PC-9 (cell line): ENCODE results near the gene SOD3. TPM values are rescaled to one million over a fixed set of nuclear protein-coding genes. Genes with fewer than 3 reads are reported as not detected.

ENCODE experiments used
- BruUV-seq: library from RNA; stranded (reverse); fragments of 400-500 nt; replicated peaks from 2 replicates; lab custom pipeline; 2021; lab: Mats Ljungman, UMichigan
- CTCF ChIA-PET: fragments of 300-600 bp; sonication (Branson Sonifier 250); formaldehyde crosslinking; loops from one replicate; lab custom pipeline; 2022; ENCODE audit warnings: antibody characterized with exemption; lab: Charles Lee
- POLR2A ChIA-PET: fragments of 300-600 bp; sonication (Branson Sonifier 250); formaldehyde crosslinking; loops from one replicate; lab custom pipeline; 2022; ENCODE audit warnings: antibody characterized with exemption; ENCODE audit not compliant: unreplicated experiment; lab: Charles Lee
- DNase-seq, 2 experiments: peaks; one replicate each; pipeline versions ENCODE4 v3.0.0 to v3.0.0-alpha.2; 2015 to 2022; ENCODE audit warnings: mixed read lengths in 1 of 2
- H2AFZ ChIP-seq: fragments of 200-600 bp; sonication (generic); 2 replicates; pipeline ENCODE4 v1.8.1; 2017; ENCODE audit warnings: antibody characterized with exemption
- H3F3A ChIP-seq: fragments of 200-600 bp; sonication (generic); 2 replicates; pipeline ENCODE4 v1.8.1; 2017; ENCODE audit warnings: antibody characterized with exemption, mild to moderate bottlenecking, low read depth; ENCODE audit not compliant: insufficient read depth
- H3K27ac ChIP-seq: fragments of 200-600 bp; sonication (generic); 2 replicates; pipeline ENCODE4 v1.6.1; 2016; ENCODE audit warnings: mixed run types
- H3K27me3 ChIP-seq: fragments of 200-600 bp; sonication (generic); 2 replicates; pipeline ENCODE4 v1.6.1; 2016; ENCODE audit warnings: low read depth, mixed run types; ENCODE audit not compliant: insufficient read depth
- H3K36me3 ChIP-seq: fragments of 200-600 bp; sonication (generic); 2 replicates; pipeline ENCODE4 v1.6.1; 2016; ENCODE audit warnings: low read depth, mixed run types
- H3K4me1 ChIP-seq: fragments of 200-600 bp; sonication (generic); replicated peaks from 2 replicates; pipeline ENCODE4 v1.6.1; 2016; ENCODE audit warnings: mixed run types; ENCODE audit not compliant: insufficient read depth
- H3K4me2 ChIP-seq: fragments of 200-600 bp; sonication (generic); 2 replicates; pipeline ENCODE4 v1.6.1; 2017; ENCODE audit warnings: mixed run types
- H3K4me3 ChIP-seq: fragments of 200-600 bp; sonication (generic); 2 replicates; pipeline ENCODE4 v1.6.1; 2016; ENCODE audit warnings: mixed run types
- H3K79me2 ChIP-seq: fragments of 200-600 bp; sonication (generic); 2 replicates; pipeline ENCODE4 v1.6.1; 2017; ENCODE audit warnings: low read depth, mixed run types
- H3K9me2 ChIP-seq: fragments of 200-600 bp; sonication (generic); 2 replicates; pipeline ENCODE4 v1.8.1; 2017; ENCODE audit warnings: mild to moderate bottlenecking; ENCODE audit not compliant: insufficient read depth
- H3K9me3 ChIP-seq: fragments of 200-600 bp; sonication (generic); 2 replicates; pipeline ENCODE4 v1.8.1; 2016; ENCODE audit warnings: low read depth; ENCODE audit not compliant: insufficient read depth
- H4K20me1 ChIP-seq: fragments of 200-600 bp; sonication (generic); 2 replicates; pipeline ENCODE4 v1.8.1; 2017; ENCODE audit not compliant: insufficient read depth
- CTCF ChIP-seq: fragments of 200-600 bp; sonication (generic); conservative IDR thresholded peaks from 2 replicates; pipeline ENCODE4 v1.6.1; 2017; ENCODE audit warnings: mixed run types, antibody characterized with exemption, mild to moderate bottlenecking, moderate library complexity
- EZH2 ChIP-seq: fragments of 200-600 bp; sonication (generic); IDR thresholded peaks from 2 replicates; pipeline ENCODE4 v1.8.0; 2017; ENCODE audit warnings: antibody characterized with exemption, low read depth
- intact Hi-C: fragments of 100-400 bp; cut with micrococcal nuclease; formaldehyde crosslinking; loops from one replicate; pipeline ENCODE4 v1.10.0; 2022; ENCODE audit not compliant: unreplicated experiment
- total RNA-seq: library from RNA; stranded (reverse); gene quantifications from 2 replicates; pipeline ENCODE4 v1.2.3, GENCODE V29; 2021

Gene SOD3
- total RNA-seq, 1 experiment from 2014 or later, result 6.3 TPM

- intact Hi-C loops, result loop anchor here (10.0 kb wide), 2 partner anchors 121 to 319 kb away; partner anchors contain the start of gene CCDC149
- H3K4me1 ChIP-seq, result peaks cover 12% of the 10 kb centered on the region
- no TSS peak for BruUV-seq
- ChIA-PET CTCF (no interaction called here), POLR2A (no interaction called here)
- H3K27ac ChIP-seq, result no peak overlapping the region
- DNase-seq, result no peak
- H3K36me3 ChIP-seq, result no peaks in the 10 kb centered on the region
- H3K79me2 ChIP-seq, result no peaks in the 10 kb centered on the region
- no peaks in the 10 kb centered on the region for H4K20me1 ChIP-seq
- no peaks in the 10 kb centered on the region for H3K9me2 ChIP-seq
- TF ChIP-seq EZH2 (no peak), CTCF (no peak)
- no peaks in the 10 kb centered on the region; the same call in 1 of the 2 replicates for H3K9me3 ChIP-seq
- peak overlapping the region; percentile 74; the same call in 1 of the 2 replicates for H3K4me2 ChIP-seq
- no peak overlapping the region for H3K4me3 ChIP-seq
- H2AFZ ChIP-seq, result no peak overlapping the region
- no peaks in the 10 kb centered on the region; the same call in 1 of the 2 replicates for H3F3A ChIP-seq
- H3K27me3 ChIP-seq, result no peaks in the 10 kb centered on the region
Observed at GRCh38 chr4:24794051-24794450, 1.3 kb upstream of the SOD3 start.

GRCh38 chr4:24794480-24794879 is 893 bp upstream of the SOD3 start:
- intact Hi-C loops, result loop anchor here (10.0 kb wide), 2 partner anchors 120 to 320 kb away; partner anchors contain the start of gene CCDC149
- Histone ChIP-seq H3K9me3 (no peaks in the 10 kb centered on the region), H3K79me2 (no peaks in the 10 kb centered on the region), H3F3A (no peaks in the 10 kb centered on the region; the same call in 1 of the 2 replicates), H3K4me2 (peak overlapping the region; percentile 74), H3K36me3 (no peaks in the 10 kb centered on the region), H3K9me2 (no peaks in the 10 kb centered on the region), H4K20me1 (no peaks in the 10 kb centered on the region), H3K4me3 (peak overlapping the region; percentile 34; the same call in 1 of the 2 replicates), H3K4me1 (peaks cover 12% of the 10 kb centered on the region), H3K27ac (0 out of 2 replicates have a peak overlapping the region, but pooled peaks have one; percentile 25), H2AFZ (no peak overlapping the region), H3K27me3 (no peaks in the 10 kb centered on the region)
- TF ChIP-seq EZH2 (no peak), CTCF (no peak)
- no peak for DNase-seq
- ChIA-PET CTCF (no interaction called here), POLR2A (no interaction called here)
- BruUV-seq, result no TSS peak

GRCh38 chr4:24795666-24796381 is 451 bp downstream of the SOD3 start:
- Histone ChIP-seq H4K20me1 (no peaks in the 10 kb centered on the region), H3K4me2 (peak overlapping the region; percentile 74), H3K9me2 (no peaks in the 10 kb centered on the region), H3K4me3 (peak overlapping the region; percentile 34; the same call in 1 of the 2 replicates), H3K27ac (0 out of 2 replicates have a peak overlapping the region, but pooled peaks have one; percentile 12), H3F3A (no peaks in the 10 kb centered on the region; the same call in 1 of the 2 replicates), H2AFZ (peak overlapping the region; percentile 61; the same call in 1 of the 2 replicates), H3K4me1 (peaks cover 12% of the 10 kb centered on the region), H3K36me3 (no peaks in the 10 kb centered on the region), H3K27me3 (no peaks in the 10 kb centered on the region), H3K79me2 (no peaks in the 10 kb centered on the region), H3K9me3 (no peaks in the 10 kb centered on the region)
- TF ChIP-seq CTCF, result no peak
- TF ChIP-seq EZH2, result no peak
- ChIA-PET CTCF (interaction anchor here (0.6 kb wide), 2 partner anchors 138 to 195 kb away, joined by 5 to 6 read pairs; no protein-coding TSS in a partner anchor), POLR2A (interaction anchor here (0.6 kb wide), 1 partner anchor 518 kb away, joined by 20 read pairs; no protein-coding TSS in a partner anchor)
- intact Hi-C loops, result loop anchor here (5.0 to 10.0 kb wide), 3 partner anchors 119 to 321 kb away; partner anchors contain the start of genes CCDC149 and DHX15
- TSS peak; percentile 61 for BruUV-seq
- DNase-seq, result peak in 1 of 2 experiments; percentile 4
